NCI-H2029 treated with DMSO at 0.1 percent for 48 hours (cell line): Measurements from ENCODE around the gene LCMT1.
"Not testable (repeated sequence)": the region's sequence is repeated elsewhere in the genome, so short reads cannot be mapped to it uniquely, and the experiment has no call there.

Experiments used
- DNase-seq: peaks from one replicate; lab custom pipeline; 2025; lab: John Stamatoyannopoulos, UW

Gene LCMT1

DNA sequence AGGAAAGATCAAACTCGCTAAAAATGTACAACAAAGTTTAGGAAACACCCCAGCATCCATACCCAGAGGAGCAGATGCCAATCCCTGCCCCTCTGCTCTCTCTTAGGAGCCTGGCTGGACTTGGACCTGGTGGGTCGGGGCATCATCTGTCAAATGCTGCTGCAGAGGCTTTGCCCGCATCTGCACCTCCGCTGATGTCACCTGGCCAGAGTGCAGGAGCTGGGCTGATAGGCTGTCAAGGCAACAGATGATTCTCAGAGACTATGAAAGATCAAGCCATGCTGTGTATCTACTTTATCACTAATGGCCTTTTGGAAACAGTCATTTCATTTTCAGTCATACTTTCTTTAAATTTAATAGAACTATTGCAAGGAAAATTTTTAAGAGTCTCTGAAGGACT is 15.9 kb upstream of the LCMT1 start:
- no peak for DNase-seq

DNA sequence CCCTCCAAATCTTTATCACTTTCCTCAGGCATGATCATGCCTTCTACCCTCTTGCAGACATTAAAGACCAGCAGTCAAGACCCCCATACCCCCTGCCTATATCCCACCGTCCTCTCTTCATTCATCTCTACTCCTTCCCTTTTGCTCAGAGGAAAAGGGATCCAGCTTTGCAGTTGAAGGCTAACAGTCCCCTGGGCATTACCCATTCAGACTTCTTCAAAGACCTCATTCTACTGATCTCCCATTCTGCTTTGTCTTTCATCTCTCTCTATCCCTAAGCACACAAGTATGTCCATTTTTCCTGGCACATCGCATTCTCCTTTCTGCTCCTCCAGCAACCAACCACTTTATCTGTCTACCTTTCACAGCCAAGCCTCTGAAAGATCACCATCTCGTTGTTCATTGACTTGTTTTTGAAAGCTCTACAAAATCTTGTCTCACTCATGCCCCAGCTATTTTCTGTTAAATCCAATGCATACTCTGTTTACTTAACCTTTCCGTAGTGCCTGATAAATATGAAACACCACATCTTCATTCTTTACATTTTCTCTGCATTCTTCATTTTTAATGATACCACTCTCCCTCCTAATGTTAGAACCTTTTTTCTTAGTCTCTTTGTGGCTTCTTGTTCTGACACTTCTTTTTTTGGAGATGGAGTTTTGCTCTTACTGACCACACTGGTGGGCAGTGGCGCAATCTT is 14.1 kb upstream of the LCMT1 start:
- DNase-seq, result no peak

DNA sequence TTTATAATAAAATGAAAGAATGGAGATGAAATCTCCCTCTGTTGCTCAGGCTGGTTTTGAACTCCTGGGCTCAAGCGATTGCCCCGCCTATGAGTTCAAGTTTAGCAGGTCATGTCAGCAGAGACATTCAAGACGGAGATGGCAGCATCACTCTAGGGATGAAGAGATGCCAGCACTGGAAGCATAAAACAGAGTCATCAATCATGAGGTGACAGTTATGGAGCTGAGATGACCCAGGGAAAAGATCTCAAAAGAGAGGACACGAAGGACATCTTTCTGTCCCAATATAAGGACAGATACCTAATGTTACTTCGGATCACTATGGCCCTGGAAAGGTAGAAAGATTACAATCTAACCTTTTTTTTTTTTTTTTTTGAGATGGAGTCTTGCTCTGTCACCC is 11.0 kb upstream of the LCMT1 start:
- DNase-seq, result no peak

DNA sequence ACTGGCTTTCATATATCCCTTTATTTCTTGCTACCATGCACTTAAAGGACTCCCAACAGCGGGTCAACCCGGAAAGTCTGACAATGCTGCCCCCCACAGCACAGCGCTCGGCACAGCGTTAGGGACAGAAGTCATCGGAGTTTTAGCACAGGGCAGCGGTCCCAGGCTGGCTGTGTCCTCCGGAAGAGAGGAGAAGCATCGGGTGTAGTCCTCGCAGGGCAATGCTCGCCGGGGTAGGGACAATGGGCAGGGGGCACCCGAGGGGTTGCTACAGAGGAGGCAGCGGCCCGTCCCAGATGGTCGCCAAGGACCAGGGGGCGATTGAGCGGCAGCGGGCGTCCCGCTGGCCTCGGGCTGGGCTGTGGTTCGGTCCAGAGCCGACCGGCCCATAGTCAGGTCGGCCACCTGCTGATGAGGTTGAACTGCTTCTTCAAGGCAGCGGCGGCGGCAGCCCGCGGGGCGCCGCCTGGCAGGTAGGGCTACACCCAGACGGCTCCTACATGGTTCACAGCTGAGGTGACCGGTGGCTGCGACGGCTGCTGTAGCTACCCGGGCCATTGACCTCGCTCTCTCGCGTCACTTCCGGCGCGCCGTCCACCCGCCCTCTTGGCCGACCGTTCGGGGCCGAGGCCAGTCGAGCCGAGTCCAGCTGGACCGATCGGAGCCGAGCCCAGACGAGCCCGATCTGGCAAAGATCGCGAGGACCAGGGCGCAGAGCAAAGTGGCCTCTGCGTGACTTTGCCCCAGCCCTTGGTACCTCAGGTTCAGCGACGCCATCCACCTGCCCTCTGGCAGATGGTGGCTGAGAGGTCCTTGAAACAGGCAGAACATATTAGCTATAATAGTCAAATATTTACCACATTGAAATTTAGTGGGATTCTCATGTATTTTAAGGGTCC is 4.7 kb upstream of the LCMT1 start:
- DNase-seq, result peak; percentile 64

DNA sequence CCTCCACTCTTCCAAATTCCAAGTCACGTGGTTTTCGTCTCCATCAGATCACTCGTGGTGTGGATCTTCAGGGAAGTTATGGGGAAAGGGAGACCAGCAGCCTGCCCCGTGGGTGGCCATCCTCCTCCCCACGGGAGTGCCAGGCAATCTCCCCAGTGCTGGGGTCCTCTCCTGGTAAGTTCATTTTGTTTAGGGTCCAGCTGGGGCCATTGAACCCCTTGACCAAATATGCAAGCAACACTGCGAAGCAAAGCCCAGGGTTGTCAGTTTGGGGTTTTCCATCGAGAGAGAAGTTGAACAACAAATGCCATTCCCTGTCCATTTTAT is 4.1 kb upstream of the LCMT1 start:
- no peak for DNase-seq

DNA sequence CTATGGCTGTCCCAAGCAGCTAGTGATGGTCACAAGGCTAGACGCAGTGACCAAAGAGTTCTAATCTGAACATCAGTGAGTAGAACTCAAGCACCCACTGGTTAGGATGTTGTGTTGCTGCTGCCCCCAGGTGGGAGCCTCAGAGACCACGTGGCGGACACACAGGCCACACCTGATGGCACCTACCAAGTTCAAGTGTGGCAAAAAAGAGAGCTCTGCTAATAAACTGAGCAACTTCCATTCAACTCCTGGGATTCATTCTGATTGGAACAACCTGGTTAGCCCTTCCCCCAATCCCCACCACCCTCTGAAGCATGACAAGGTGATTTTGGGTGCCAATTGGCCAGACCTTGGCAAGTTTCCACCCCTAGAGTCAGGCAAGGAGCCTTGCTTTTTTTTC is 3.5 kb upstream of the LCMT1 start:
- no peak for DNase-seq

DNA sequence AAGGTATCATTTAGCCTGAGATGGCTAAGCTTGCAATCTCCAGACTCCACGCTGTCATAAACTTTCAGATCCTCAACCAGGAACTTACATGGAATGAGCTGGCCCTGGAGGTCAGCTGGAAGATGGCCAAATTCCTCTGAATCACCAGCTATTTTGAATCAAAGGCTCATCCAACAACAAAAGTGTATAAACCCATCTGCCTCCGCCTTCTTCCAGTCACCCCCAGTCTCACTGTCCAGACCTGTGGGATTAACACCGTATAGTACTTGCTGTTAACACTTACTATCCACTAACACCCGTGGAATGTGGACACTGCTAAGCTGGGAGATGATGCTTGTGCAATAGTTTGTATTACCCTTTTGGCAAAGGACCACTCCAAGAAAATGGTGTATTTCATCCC is 1.9 kb upstream of the LCMT1 start:
- DNase-seq, result no peak

DNA sequence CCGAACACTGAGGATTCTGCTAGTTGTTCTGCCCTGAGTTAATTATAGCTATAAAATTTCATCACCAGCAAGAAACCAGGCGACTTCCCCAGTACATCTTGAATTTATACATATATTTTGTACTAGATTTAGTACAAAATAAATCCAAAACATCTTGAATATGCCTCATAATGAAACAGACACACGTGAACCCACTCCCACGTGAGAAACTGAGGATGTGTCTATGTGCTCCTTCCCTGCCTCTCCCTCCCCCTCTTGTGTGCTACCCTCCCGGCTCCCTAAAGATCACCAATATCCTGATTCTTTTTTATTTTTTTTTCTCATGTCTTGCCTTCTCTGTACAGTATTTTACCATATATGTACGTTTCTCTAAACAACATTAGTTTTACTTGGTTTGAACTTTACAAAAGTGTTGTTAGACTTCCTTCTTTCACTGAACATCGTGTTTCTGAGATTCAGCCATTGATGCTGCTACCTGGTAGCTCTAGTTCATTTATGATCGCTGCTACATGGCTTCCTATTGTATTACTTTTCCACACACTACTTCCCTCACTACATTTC is 1.1 kb upstream of the LCMT1 start:
- DNase-seq, result no peak

DNA sequence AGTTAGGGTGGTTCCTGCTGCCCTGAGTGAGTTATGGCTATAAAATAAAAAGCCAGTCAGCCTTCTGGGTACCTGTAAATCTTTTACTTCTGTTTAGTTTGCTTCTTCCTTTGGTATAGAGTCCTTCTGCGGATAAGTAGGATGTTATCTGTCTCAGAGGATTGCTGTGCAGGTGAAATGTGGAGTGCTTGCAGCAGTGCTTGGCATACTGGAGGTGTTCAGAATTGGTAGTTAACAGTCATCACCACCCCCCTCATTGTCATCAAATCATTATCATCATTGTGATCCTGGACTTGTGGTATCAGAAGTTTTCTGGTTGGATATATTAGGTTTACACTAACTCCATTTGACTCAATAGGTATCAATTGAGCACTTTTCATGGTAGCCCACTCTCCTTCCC is 2.6 kb downstream of the LCMT1 start:
- no peak for DNase-seq

DNA sequence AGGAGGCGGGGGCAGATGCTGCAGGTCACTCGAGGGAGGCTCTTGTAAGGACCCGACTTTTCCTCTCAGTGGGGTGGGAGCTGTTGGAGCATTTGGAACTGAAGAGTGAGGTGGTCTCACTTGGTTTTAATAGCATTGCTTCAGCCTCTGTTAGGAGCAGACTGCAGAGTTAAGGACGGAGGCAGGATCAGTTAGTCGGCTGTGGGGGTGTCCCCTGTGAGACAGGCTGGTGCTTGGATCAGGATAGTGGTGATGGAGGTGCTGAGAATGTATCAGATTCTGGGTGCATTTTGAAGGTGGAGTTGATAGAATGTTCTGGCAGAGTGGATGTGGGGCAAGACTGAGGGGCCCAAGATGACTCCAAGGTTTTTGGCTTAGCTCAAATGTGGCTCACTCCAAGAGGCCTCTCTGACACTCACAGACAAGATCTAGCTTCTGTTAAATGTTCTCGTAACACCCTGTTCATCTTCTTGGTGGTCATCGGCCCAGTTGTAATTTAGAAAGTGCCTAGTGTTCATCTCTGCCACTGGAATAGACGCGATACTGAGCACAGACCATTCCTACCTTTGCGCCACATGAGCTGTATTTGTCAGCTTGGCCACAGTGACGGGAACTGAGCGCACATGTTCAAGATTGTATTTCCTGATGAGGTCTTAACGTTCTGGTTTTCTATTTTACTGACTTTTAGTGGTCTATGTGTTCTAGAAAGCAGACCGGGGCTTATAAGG is 7.5 kb downstream of the LCMT1 start:
- DNase-seq, result no peak

DNA sequence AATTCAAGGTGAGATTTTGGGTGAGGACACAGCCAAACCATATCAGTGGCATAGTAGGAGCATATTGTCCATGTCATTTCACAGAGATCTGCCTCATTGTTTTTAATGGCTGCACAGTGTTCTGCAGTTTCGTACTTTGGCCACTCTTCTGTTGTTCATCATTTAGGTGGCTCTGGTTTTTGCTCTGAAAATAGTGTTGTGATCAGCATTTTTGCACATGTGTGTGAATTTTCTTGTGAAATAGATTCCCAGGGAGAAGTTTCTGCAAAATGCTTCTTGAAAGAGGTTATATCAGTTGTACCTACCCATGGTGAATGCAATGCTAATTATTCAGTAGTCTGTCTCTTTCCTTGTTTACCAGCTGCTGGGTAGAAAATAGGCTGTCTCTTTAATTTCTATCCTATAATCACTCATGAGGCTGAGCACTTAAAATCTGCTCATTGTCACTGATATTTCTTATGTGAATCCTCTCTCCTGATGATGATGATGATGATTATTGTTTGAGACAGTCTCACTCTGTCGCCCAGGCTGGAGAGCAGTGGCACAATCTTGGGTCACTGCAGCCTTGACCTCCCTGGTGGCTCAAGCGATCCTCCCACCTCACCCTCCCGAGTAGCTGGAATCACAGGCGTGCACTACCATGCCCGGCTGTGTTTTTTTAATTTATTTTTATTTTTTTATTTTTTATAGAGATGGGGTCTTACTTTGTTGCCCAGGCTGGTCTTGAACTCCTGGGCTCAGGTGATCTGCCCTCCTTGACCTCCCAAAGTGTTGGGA is 10.5 kb downstream of the LCMT1 start:
- DNase-seq, result no peak

DNA sequence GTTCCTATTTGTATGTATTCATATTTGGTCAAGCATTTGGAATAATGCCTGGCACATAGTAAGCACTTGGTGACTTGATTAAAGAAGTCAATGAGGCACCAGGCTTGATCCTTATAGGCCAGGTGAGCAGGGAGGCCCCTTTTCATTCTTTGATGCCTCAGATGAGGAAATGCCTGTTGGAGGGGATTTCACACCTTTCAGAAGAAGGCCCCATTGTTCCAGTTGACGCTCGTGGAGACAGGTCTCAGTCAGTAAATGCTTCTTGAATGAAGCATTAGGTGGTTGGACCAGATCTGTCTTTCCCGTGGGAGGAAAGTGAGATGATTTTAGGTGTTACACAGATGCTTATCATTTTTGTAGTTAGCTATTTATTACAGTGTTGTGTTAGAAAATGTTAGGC is 13.0 kb downstream of the LCMT1 start:
- DNase-seq, result no peak

DNA sequence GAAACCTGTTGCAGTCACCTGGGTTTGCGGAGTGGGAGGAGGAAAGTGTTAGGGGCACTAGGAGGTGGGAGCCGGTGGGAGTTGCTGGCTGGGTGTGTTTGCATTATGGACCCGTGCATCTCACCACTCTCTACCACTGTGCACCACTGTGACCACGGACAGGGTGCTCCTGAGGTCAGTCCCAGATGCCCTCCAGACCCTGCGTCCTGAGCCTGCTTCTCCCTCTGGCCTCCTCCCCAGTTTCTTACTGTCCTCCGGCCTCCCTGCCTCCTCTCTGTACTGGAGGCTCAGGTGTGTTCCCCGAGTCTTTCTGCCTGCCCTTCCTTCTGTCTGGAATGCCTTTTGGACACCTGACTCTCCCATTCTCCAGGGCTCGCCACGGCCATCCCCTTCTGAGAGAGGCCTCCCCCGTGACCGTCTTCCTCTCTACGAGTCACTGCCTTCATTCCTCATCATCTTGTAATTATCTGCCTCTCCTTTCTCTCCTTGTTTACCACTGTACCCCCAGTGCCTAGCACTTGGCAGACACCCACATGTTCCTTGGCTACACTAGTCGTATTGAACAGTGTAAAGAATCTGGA is 14.6 kb downstream of the LCMT1 start:
- not testable (repeated sequence) for DNase-seq

DNA sequence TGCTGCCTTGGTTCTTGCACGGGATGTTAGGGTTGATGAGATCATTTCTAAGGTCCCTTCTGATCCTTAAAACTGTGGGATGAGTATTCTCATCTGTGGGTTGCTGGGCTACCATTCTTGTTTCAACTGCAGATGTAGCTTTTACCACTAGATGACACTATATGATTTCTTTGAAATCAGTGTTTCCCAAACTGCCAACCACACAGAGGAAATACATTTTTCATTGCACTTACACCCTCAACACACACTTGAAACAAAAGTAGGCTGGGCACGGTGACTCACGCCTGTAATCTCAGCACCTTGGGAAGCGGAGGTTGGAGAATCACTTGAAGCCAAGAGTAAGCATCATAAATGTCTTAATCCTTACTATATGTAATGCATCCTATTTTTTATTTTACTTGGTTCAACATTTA is 15.3 kb downstream of the LCMT1 start:
- DNase-seq, result peak; percentile 36

DNA sequence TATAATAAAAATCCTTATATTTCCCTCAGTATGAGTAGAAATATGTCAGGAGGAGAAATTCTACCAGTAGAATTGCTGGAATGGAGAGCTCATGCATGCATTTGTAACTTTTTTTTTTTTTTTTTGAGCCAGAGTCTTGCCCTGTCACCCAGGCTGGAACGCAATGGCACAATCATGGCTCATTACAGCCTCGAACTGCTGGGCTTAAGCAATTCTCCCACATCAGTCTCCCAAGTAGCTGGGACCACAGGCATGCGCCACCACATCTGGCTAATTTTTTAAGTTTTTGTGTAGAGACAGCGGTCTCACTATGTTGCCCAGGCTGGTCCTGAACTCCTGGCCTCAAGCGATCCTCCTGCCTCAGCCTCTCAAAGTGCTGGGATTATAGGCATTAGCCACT is 21.2 kb downstream of the LCMT1 start:
- DNase-seq, result not testable (repeated sequence)

DNA sequence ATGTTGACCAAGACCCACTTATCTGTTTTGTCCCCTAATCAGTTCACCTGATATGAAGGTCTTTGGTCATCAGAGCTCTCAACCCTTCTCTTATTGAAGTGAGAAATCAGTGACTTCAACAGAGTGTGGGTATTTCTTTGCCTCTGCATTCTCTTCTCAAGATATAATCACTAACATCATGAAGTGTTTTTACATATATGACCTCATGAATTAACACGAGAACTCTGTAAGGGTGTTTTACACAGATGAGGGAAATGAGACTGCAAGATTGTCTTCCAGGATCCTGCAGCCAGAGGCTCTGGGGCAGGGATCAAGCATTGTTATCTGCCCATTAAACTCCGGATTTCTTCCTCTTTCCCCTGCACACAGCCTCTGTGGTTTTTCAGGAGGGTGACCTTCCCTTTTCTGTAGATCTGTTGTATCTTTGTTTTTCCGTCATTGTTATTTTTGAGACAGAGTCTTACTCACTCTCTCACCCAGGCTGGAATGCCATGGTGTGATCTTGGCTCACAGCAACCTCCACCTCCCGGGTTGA is 22.7 kb downstream of the LCMT1 start:
- no peak for DNase-seq

DNA sequence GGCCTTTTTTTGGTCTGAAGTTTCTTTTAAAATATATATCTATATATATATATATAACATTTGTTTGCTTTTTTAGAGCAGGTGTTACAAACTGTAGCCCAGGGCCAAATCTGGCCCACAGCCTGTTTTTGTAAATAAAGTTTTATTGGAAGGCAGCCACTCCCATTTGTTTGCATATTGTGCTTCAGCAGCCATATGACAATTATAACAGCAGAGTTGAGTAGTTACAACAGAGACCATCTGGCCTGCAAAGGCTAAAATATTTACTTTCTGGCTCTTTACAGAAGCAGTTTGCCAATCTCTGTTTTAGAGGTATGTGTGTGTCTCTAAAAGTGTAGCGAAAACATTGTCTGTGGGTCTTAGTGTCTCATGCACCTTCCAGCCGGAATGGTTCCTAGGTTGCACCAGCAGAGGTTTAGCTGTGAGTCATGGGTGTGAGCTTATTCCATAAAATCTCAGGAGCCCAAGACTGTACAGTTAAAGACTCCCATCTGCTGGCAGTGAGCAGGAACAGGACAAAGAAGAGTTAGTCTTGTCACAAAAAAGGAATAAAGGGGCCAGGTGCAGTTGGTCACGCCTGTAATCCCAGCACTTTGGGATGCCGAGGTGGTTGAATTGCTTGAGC is 23.8 kb downstream of the LCMT1 start:
- peak; percentile 91 for DNase-seq

DNA sequence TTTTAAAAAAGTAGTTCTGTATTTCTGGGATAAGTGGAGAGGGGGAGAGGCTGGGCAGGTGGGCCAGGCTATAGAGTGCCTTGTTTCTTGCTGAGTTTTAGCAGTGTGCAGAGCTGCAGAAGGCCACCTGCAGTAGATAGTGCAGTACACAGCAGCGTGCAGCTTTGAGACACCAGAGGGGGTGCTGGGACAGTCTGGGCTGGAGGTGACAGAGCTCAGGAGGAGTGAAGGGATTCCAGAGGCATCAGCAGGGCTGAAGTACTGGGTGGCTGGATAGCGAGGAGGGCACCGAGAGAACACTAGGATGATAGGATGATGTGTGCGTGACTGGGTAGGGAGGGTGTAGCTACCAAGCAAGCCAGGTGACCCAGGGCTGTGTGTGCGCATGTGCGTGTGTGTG is 26.6 kb downstream of the LCMT1 start:
- DNase-seq, result no peak

DNA sequence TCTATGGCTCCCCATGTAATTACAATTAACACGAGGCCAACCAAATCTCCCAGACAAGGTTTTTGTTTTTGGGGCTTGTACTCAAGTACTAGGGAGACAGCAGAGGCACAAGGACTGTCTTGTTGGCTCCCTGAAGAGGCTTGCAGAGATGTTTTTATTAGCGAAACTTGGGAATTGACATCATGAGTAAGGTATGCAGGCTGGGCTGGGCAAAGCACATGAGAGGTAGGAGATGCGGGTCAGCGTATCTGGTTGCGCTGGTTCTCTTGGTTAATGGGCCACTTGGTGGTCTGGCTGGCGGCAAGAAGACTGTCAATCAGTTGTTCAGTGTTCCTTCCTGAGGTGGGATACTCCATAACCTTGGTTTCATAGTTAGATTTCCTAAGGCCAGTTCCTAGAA is 28.9 kb downstream of the LCMT1 start:
- no peak for DNase-seq

DNA sequence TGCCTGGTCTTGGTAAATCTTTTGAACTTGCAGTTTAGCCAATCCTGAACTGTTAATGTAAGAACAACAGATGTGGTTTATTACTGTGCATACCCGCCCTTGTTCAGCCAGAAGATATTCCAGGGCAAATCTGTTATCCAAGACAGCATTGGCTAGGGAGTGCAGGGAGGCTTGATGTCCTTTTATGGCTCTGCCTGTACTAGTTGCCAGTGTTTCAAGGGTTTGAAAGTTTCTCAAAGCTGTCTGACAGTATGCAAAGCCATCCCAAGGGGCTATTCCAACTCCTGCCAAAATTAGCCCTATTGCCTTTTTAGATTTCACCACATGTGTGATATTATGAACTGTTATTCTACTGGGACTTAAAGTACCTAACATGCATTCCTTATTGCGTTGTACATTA is 30.1 kb downstream of the LCMT1 start:
- DNase-seq, result no peak

DNA sequence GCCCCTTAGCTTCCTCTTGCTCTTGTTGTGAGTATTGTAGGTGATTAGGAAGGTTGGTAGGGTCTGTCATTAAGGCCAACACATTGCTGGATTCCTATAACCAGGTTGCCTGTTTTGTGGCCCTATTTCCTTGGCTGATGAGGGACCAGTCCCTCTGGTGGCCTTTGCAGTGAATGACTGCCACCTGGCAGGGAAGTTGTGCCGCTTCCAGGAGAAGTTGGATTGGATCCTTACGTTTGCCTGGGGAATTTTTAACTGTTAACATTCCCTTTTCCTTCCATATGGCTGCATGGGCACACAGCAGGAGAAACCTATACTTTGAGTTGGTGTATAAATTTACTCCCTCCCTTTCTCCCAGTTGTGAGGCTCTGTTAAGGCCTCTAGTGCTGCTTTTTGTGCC is 32.4 kb downstream of the LCMT1 start:
- DNase-seq, result no peak
